Neural cell (in vitro differentiated cells): ENCODE data around the gene CC2D1A. TPM values are rescaled to one million over a fixed set of nuclear protein-coding genes. Genes with fewer than 3 reads are reported as not detected.

Experiments used
- H2AFZ ChIP-seq: fragments of 200-600, 300-800 bp; sonication (generic), shearing (Covaris generic); 2 replicates; pipeline ENCODE4 v1.6.0; 2014; ENCODE audit warnings: low read depth, mild to moderate bottlenecking, antibody characterized with exemption, low read length, moderate library complexity
- H3F3A ChIP-seq: fragments of 200-600 bp; shearing (Covaris generic); 2 replicates; pipeline ENCODE4 v1.6.1; 2016; ENCODE audit warnings: mild to moderate bottlenecking, moderate library complexity, mixed read lengths, antibody characterized with exemption, low read length; ENCODE audit not compliant: insufficient read depth, poor library complexity, severe bottlenecking
- H3K27ac ChIP-seq: fragments of 200-600, 300-800 bp; sonication (generic), shearing (Covaris generic); 2 replicates; pipeline ENCODE4 v1.5.1; 2014; ENCODE audit warnings: mild to moderate bottlenecking, low read length, moderate library complexity
- H3K27me3 ChIP-seq: fragments of 300-800, 200-600 bp; sonication (generic), shearing (Covaris generic); 2 replicates; pipeline ENCODE4 v1.6.0; 2014; ENCODE audit warnings: mild to moderate bottlenecking, low read depth, low read length, moderate library complexity; ENCODE audit not compliant: insufficient read depth
- H3K36me3 ChIP-seq: fragments of 300-800, 200-600 bp; sonication (generic), shearing (Covaris generic); 2 replicates; pipeline ENCODE4 v1.5.1; 2014; ENCODE audit warnings: mild to moderate bottlenecking, antibody characterized with exemption, low read length, moderate library complexity; ENCODE audit not compliant: insufficient read depth
- H3K4me2 ChIP-seq: fragments of 300-800, 200-600 bp; sonication (generic), shearing (Covaris generic); 2 replicates; pipeline ENCODE4 v1.6.0; 2014; ENCODE audit warnings: mild to moderate bottlenecking, low read length
- H3K4me3 ChIP-seq: fragments of 300-800, 200-600 bp; sonication (generic), shearing (Covaris generic); 2 replicates; pipeline ENCODE4 v1.5.1; 2014; ENCODE audit warnings: mild to moderate bottlenecking, low read length, moderate library complexity
- H3K79me2 ChIP-seq: fragments of 200-600 bp; shearing (Covaris generic); replicated peaks from 2 replicates; pipeline ENCODE4 v1.6.0; 2014; ENCODE audit warnings: mild to moderate bottlenecking, low read length, moderate library complexity; ENCODE audit not compliant: insufficient read depth
- H3K9ac ChIP-seq: fragments of 300-800, 200-600 bp; sonication (generic), shearing (Covaris generic); 2 replicates; pipeline ENCODE4 v1.6.1; 2016; ENCODE audit warnings: mild to moderate bottlenecking, low read length, mixed read lengths
- H3K9me2 ChIP-seq: fragments of 200-600 bp; shearing (Covaris generic); 2 replicates; pipeline ENCODE4 v1.6.1; 2016; ENCODE audit warnings: mild to moderate bottlenecking, low read length, mixed read lengths; ENCODE audit not compliant: insufficient read depth
- H3K9me3 ChIP-seq: fragments of 200-600, 300-800 bp; sonication (generic), shearing (Covaris generic); 2 replicates; pipeline ENCODE4 v1.6.1; 2016; ENCODE audit warnings: mild to moderate bottlenecking, mixed run types, low read length, moderate library complexity, mixed read lengths
- H4K20me1 ChIP-seq: fragments of 200-600 bp; shearing (Covaris generic); 2 replicates; pipeline ENCODE4 v1.6.1; 2016; ENCODE audit warnings: mild to moderate bottlenecking, mixed run types; ENCODE audit not compliant: insufficient read depth
- CTCF ChIP-seq: fragments of 450-650 bp; IDR thresholded peaks from 2 replicates; pipeline ENCODE4 v1.5.1; 2014; ENCODE audit warnings: antibody characterized with exemption, mild to moderate bottlenecking, moderate library complexity; ENCODE audit not compliant: poor library complexity, severe bottlenecking
- EP300 ChIP-seq: fragments of 450-650 bp; conservative IDR thresholded peaks from 2 replicates; pipeline ENCODE4 v1.6.1; 2014; ENCODE audit warnings: antibody characterized with exemption, mild to moderate bottlenecking, moderate library complexity; ENCODE audit not compliant: poor library complexity, severe bottlenecking
- EZH2 ChIP-seq: fragments of 200-600, 300-800 bp; shearing (Covaris generic), sonication (generic); IDR thresholded peaks from 2 replicates; pipeline ENCODE4 v1.6.1; 2014; ENCODE audit warnings: antibody characterized with exemption, low read length, borderline replicate concordance, mild to moderate bottlenecking; ENCODE audit not compliant: insufficient read depth, poor library complexity, severe bottlenecking
- MXI1 ChIP-seq: fragments of 450-650 bp; conservative IDR thresholded peaks from 2 replicates; pipeline ENCODE4 v1.6.1; 2014; ENCODE audit warnings: antibody characterized with exemption, mild to moderate bottlenecking; ENCODE audit not compliant: poor library complexity, severe bottlenecking
- POLR2AphosphoS5 ChIP-seq: IDR thresholded peaks from 2 replicates; pipeline ENCODE4 v1.6.1; 2012
- RAD21 ChIP-seq: fragments of 450-650 bp; conservative IDR thresholded peaks from 2 replicates; pipeline ENCODE4 v1.6.1; 2014; ENCODE audit warnings: antibody characterized with exemption, mild to moderate bottlenecking, moderate library complexity
- SMC3 ChIP-seq: fragments of 450-650 bp; conservative IDR thresholded peaks from 2 replicates; pipeline ENCODE4 v1.6.1; 2014; ENCODE audit warnings: antibody characterized with exemption, mild to moderate bottlenecking, moderate library complexity; ENCODE audit not compliant: poor library complexity
- TAF1 ChIP-seq: IDR thresholded peaks from 2 replicates; pipeline ENCODE4 v1.6.1; 2012; ENCODE audit warnings: low read depth
- polyA plus RNA-seq: library from polyadenylated mRNA; depleted of rRNA; stranded (reverse); fragments of >200 nt; gene quantifications from 2 replicates; pipeline ENCODE4 v1.2.3, GENCODE V29; 2014
- TF ChIP-seq, protein P1 (sequence below): IDR thresholded peaks from 2 replicates; pipeline ENCODE4 v1.6.1; 2012; ENCODE audit warnings: borderline replicate concordance

CC2D1A gene
- polyA plus RNA-seq, 1 donor from 2014 or later, result 24.5 TPM

DNA sequence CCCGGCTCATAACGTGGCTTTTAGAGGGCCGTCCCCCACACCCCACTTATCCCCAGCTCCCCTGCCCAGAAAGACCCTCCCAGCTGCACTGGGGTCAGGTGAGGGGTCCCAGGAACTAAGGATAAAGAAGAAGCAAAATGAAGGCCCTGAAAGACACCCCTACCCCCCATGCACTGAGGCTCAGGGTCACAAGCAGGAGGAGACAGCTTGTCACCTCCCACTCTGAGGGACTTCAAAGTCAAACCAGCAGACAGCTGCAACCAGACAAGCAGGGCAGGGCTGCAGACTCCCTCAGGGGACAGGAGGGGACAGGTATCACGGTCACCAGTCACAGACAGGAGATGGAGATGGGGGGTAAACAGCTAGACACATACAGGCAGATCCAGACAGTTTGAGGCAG lies 35.1 kb upstream of the CC2D1A start:
- H3K4me2 ChIP-seq, result no peak overlapping the region
- no peaks in the 10 kb centered on the region for H3K36me3 ChIP-seq
- H3K27me3 ChIP-seq, result no peaks in the 10 kb centered on the region
- H3K9ac ChIP-seq, result no peak overlapping the region
- H4K20me1 ChIP-seq, result no peaks in the 10 kb centered on the region
- peaks cover 3% of the 10 kb centered on the region for H3K79me2 ChIP-seq
- H2AFZ ChIP-seq, result no peak overlapping the region
- no peaks in the 10 kb centered on the region for H3K9me3 ChIP-seq
- TF ChIP-seq EZH2, result no peak
- TF ChIP-seq, protein P1, sequence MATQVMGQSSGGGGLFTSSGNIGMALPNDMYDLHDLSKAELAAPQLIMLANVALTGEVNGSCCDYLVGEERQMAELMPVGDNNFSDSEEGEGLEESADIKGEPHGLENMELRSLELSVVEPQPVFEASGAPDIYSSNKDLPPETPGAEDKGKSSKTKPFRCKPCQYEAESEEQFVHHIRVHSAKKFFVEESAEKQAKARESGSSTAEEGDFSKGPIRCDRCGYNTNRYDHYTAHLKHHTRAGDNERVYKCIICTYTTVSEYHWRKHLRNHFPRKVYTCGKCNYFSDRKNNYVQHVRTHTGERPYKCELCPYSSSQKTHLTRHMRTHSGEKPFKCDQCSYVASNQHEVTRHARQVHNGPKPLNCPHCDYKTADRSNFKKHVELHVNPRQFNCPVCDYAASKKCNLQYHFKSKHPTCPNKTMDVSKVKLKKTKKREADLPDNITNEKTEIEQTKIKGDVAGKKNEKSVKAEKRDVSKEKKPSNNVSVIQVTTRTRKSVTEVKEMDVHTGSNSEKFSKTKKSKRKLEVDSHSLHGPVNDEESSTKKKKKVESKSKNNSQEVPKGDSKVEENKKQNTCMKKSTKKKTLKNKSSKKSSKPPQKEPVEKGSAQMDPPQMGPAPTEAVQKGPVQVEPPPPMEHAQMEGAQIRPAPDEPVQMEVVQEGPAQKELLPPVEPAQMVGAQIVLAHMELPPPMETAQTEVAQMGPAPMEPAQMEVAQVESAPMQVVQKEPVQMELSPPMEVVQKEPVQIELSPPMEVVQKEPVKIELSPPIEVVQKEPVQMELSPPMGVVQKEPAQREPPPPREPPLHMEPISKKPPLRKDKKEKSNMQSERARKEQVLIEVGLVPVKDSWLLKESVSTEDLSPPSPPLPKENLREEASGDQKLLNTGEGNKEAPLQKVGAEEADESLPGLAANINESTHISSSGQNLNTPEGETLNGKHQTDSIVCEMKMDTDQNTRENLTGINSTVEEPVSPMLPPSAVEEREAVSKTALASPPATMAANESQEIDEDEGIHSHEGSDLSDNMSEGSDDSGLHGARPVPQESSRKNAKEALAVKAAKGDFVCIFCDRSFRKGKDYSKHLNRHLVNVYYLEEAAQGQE, result no peak
- H3F3A ChIP-seq, result no peaks in the 10 kb centered on the region
- no peak overlapping the region for H3K27ac ChIP-seq
- H3K9me2 ChIP-seq, result no peaks in the 10 kb centered on the region
- H3K4me3 ChIP-seq, result no peak overlapping the region

GRCh38 chr19:13872339-13872694 lies 33.7 kb upstream of the CC2D1A start:
- Histone ChIP-seq H3K4me3 (no peak overlapping the region), H3K36me3 (no peaks in the 10 kb centered on the region)

More at GRCh38 chr19:13872339-13872694, 33.7 kb upstream of the CC2D1A start:
- H3K9me2 ChIP-seq, result no peaks in the 10 kb centered on the region
- no peak overlapping the region for H3K4me2 ChIP-seq
- H3K27ac ChIP-seq, result no peak overlapping the region
- H2AFZ ChIP-seq, result no peak overlapping the region
- H3K9ac ChIP-seq, result no peak overlapping the region
- peaks cover 3% of the 10 kb centered on the region for H3K79me2 ChIP-seq
- H3F3A ChIP-seq, result no peaks in the 10 kb centered on the region
- TF ChIP-seq RAD21 (no peak), POLR2AphosphoS5 (no peak), EP300 (no peak), TAF1 (no peak), MXI1 (no peak), SMC3 (no peak), EZH2 (no peak), CTCF (no peak)
- TF ChIP-seq, protein P1, result no peak
- no peaks in the 10 kb centered on the region for H3K9me3 ChIP-seq
- no peaks in the 10 kb centered on the region for H4K20me1 ChIP-seq
- H3K27me3 ChIP-seq, result no peaks in the 10 kb centered on the region
